ENCODE data around the gene E2F6. TPM values are rescaled to one million over a fixed set of nuclear protein-coding genes. Genes with fewer than 3 reads are reported as not detected.
A peak's percentile ranks its signal among the peaks of the same experiment; 100 is the strongest.

The E2F6 gene
- total and polyA plus RNA-seq, 2 of the 13 experiments (the other 11 are each of a cell fraction or from before 2014, with no cell fraction given), result 27.3 to 36.0 TPM

- TF ChIP-seq SP5 (CRISPR knock-in tag; IDR thresholded peaks at IDR 0.05; ENCODE audit: borderline replicate concordance, low read depth) (peak; percentile 68; the same call in 1 of the 2 replicates), ZNF318 (CRISPR knock-in tag; IDR thresholded peaks at IDR 0.05) (no peak), DMAP1 (CRISPR knock-in tag; IDR thresholded peaks at IDR 0.05) (no peak; the same call in 1 of the 2 replicates), ARID5B (CRISPR knock-in tag; IDR thresholded peaks at IDR 0.05) (peak; percentile 59; the same call in 1 of the 2 replicates), ZFP82 (CRISPR knock-in tag; IDR thresholded peaks at IDR 0.05; ENCODE audit: borderline replicate concordance) (0 out of 2 replicates have a peak, but pooled peaks have one; percentile 8), HNF1B (CRISPR knock-in tag; IDR thresholded peaks at IDR 0.05) (no peak), UBTF (CRISPR knock-in tag; IDR thresholded peaks at IDR 0.05) (peak; percentile 8; the same call in 1 of the 2 replicates)
- TF ChIP-seq, protein P1, sequence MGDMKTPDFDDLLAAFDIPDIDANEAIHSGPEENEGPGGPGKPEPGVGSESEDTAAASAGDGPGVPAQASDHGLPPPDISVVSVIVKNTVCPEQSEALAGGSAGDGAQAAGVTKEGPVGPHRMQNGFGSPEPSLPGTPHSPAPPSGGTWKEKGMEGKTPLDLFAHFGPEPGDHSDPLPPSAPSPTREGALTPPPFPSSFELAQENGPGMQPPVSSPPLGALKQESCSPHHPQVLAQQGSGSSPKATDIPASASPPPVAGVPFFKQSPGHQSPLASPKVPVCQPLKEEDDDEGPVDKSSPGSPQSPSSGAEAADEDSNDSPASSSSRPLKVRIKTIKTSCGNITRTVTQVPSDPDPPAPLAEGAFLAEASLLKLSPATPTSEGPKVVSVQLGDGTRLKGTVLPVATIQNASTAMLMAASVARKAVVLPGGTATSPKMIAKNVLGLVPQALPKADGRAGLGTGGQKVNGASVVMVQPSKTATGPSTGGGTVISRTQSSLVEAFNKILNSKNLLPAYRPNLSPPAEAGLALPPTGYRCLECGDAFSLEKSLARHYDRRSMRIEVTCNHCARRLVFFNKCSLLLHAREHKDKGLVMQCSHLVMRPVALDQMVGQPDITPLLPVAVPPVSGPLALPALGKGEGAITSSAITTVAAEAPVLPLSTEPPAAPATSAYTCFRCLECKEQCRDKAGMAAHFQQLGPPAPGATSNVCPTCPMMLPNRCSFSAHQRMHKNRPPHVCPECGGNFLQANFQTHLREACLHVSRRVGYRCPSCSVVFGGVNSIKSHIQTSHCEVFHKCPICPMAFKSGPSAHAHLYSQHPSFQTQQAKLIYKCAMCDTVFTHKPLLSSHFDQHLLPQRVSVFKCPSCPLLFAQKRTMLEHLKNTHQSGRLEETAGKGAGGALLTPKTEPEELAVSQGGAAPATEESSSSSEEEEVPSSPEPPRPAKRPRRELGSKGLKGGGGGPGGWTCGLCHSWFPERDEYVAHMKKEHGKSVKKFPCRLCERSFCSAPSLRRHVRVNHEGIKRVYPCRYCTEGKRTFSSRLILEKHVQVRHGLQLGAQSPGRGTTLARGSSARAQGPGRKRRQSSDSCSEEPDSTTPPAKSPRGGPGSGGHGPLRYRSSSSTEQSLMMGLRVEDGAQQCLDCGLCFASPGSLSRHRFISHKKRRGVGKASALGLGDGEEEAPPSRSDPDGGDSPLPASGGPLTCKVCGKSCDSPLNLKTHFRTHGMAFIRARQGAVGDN (CRISPR knock-in tag; IDR thresholded peaks at IDR 0.05), result peak; percentile 58; the same call in 1 of the 2 replicates
Observed at GRCh38 chr2:11506611-11506969, 40.6 kb upstream of the E2F6 start (continued).

Data from HepG2 (cell line).